Keratinocyte (primary cell): ENCODE results near the gene ACSS1.

ENCODE experiments used
- EZH2 ChIP-seq: IDR thresholded peaks from one replicate; pipeline ENCODE4 v1.6.1; 2012; ENCODE audit warnings: inconsistent platforms, mild to moderate bottlenecking, low read length, moderate library complexity
- TF ChIP-seq, protein P1 (sequence below), 3 experiments: IDR thresholded peaks in 1 of 3; conservative IDR thresholded peaks in 1 of 3; optimal IDR thresholded peaks in 1 of 3; 2 replicates in 2 of 3; 3 replicates in 1 of 3; pipeline versions ENCODE3 to v1.5.1; 2011; ENCODE audit warnings: low read length in 3 of 3, mild to moderate bottlenecking in 3 of 3, moderate library complexity in 2 of 3, control low read depth in 1 of 3, inconsistent platforms in 1 of 3; ENCODE audit not compliant: insufficient read depth in 2 of 3; ENCODE audit errors: extremely low read depth in 1 of 3

DNA sequence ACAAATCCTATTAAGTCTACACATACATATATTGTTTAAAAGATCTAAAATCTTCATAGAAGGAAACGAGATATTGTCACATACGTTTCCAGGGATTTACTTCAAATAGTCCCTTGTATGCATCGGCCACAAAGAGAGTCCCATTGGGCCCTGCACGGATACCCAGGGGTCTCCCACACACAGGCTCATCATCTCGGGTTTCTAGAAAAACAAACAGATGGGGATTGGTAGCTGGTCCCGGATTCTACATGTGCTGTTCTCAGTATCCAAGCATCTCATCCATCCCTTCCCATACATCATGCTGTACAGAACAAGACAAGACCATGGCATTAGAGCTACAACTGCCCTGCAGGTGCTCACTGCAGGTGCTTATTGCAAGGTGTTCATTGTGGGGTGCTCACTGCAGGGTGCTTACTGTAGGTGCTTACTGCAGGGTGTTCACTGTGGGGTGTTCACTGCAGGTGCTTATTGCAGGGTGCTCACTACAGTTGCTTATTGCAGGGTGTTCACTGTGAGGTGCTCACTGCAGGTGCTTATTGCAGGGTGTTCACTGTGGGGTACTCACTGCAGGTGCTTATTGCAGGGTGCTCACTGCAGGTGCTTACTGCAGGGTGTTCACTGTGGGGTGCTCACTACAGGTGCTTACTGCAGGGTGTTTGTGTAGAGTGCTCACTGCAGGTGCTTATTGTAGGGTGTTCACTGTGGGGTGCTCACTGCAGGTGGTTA, 86.4 kb downstream of the ACSS1 start:
- TF ChIP-seq, protein P1, sequence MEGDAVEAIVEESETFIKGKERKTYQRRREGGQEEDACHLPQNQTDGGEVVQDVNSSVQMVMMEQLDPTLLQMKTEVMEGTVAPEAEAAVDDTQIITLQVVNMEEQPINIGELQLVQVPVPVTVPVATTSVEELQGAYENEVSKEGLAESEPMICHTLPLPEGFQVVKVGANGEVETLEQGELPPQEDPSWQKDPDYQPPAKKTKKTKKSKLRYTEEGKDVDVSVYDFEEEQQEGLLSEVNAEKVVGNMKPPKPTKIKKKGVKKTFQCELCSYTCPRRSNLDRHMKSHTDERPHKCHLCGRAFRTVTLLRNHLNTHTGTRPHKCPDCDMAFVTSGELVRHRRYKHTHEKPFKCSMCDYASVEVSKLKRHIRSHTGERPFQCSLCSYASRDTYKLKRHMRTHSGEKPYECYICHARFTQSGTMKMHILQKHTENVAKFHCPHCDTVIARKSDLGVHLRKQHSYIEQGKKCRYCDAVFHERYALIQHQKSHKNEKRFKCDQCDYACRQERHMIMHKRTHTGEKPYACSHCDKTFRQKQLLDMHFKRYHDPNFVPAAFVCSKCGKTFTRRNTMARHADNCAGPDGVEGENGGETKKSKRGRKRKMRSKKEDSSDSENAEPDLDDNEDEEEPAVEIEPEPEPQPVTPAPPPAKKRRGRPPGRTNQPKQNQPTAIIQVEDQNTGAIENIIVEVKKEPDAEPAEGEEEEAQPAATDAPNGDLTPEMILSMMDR (optimal IDR thresholded peaks at IDR 0.05 in 1 of 3, IDR thresholded peaks at IDR 0.05 in 1 of 3, conservative IDR thresholded peaks at IDR 0.05 in 1 of 3; ENCODE audit: extremely low read depth in 1 of 3, insufficient read depth in 2 of 3, low read length in 3 of 3): no peak
- TF ChIP-seq EZH2: no peak
